Fibroblast of lung (primary cell): ENCODE data around the gene EXD2. TPM values are rescaled to one million over a fixed set of nuclear protein-coding genes. Genes with fewer than 3 reads are reported as not detected.

ENCODE experiments used
- DNase-seq, 2 donors: peaks; one replicate each; pipeline versions ENCODE4 v3.0.0 to v3.0.0-alpha.2; 2010; ENCODE audit warnings: low read depth in 2 of 2
- H2AFZ ChIP-seq: 2 replicates; pipeline ENCODE4 v1.5.1; 2012; ENCODE audit warnings: low read length, control low read depth, inconsistent platforms
- H3K27ac ChIP-seq: 2 replicates; pipeline ENCODE4 v1.5.1; 2011; ENCODE audit warnings: low read length, control low read depth; ENCODE audit not compliant: insufficient read depth
- H3K27me3 ChIP-seq: 2 replicates; pipeline ENCODE4 v1.5.1; 2011; ENCODE audit warnings: mild to moderate bottlenecking, low read length; ENCODE audit not compliant: control insufficient read depth, insufficient read depth
- H3K36me3 ChIP-seq: 2 replicates; pipeline ENCODE4 v1.5.1; 2011; ENCODE audit warnings: low read length; ENCODE audit not compliant: control insufficient read depth, insufficient read depth
- H3K4me1 ChIP-seq: 2 replicates; pipeline ENCODE4 v1.5.1; 2011; ENCODE audit warnings: low read length; ENCODE audit not compliant: control insufficient read depth, insufficient read depth; ENCODE audit errors: extremely low read depth
- H3K4me2 ChIP-seq: 2 replicates; pipeline ENCODE4 v1.5.1; 2011; ENCODE audit warnings: low read length, control low read depth; ENCODE audit not compliant: insufficient read depth; ENCODE audit errors: extremely low read depth
- H3K4me3 ChIP-seq, 4 experiments: fragments of 200-600 bp in 1 of 4; sonication (generic) in 1 of 4; replicated peaks in 1 of 4; 2 replicates each; pipeline ENCODE4 v1.5.1; 2011 to 2016; ENCODE audit warnings: low read length in 4 of 4, low read depth in 3 of 4, mild to moderate bottlenecking in 3 of 4, control low read depth in 2 of 4, inconsistent platforms in 1 of 4, mixed read lengths in 1 of 4; ENCODE audit not compliant: insufficient read depth in 1 of 4; ENCODE audit errors: control extremely low read depth in 1 of 4
- H3K79me2 ChIP-seq: 2 replicates; pipeline ENCODE4 v1.5.1; 2012; ENCODE audit warnings: mild to moderate bottlenecking, low read length, inconsistent platforms; ENCODE audit not compliant: control insufficient read depth, insufficient read depth
- H3K9ac ChIP-seq: 2 replicates; pipeline ENCODE4 v1.5.1; 2011; ENCODE audit warnings: mild to moderate bottlenecking, low read length, control low read depth; ENCODE audit not compliant: insufficient read depth
- H3K9me3 ChIP-seq: 2 replicates; pipeline ENCODE4 v1.5.1; 2012; ENCODE audit warnings: low read depth, low read length; ENCODE audit not compliant: control insufficient read depth, insufficient read depth
- H4K20me1 ChIP-seq: 2 replicates; pipeline ENCODE4 v1.5.1; 2011; ENCODE audit warnings: low read length; ENCODE audit not compliant: control insufficient read depth, insufficient read depth; ENCODE audit errors: extremely low read depth
- CTCF ChIP-seq, 2 donors: IDR thresholded peaks in 1 of 2; conservative IDR thresholded peaks in 1 of 2; 1 replicate in 1 of 2; 2 replicates in 1 of 2; pipeline ENCODE4 v1.5.1; 2011 to 2012; ENCODE audit warnings: low read length in 2 of 2, control low read depth in 1 of 2, inconsistent platforms in 1 of 2, low read depth in 1 of 2, mild to moderate bottlenecking in 1 of 2
- EZH2 ChIP-seq: IDR thresholded peaks from 2 replicates; pipeline ENCODE4 v1.5.1; 2012; ENCODE audit warnings: low read length, control low read depth, mild to moderate bottlenecking; ENCODE audit errors: missing control alignments
- polyA plus RNA-seq, 2 donors: library from polyadenylated mRNA; depleted of rRNA in 1 of 2; stranded (reverse) in 1 of 2; unstranded in 1 of 2; fragments of >200 nt; gene quantifications; 2 replicates each; pipeline ENCODE4 v1.2.1, GENCODE V29; 2011 to 2012; ENCODE audit warnings: missing spikeins in 1 of 2
- total RNA-seq: library from RNA; depleted of rRNA; stranded (reverse); fragments of >200 nt; gene quantifications from 2 replicates; pipeline ENCODE4 v1.2.1, GENCODE V29; 2014

The EXD2 gene
- total and polyA plus RNA-seq, 2 donors (not counting 1 experiment from before 2014, with no cell fraction given) = 25.5 to 27.7 TPM

- no peak overlapping the region for H2AFZ ChIP-seq
- H3K4me3 ChIP-seq = no peak overlapping the region
- no peak overlapping the region for H3K4me2 ChIP-seq
- no peaks in the 10 kb centered on the region for H3K27me3 ChIP-seq
- no peak for DNase-seq
- H3K36me3 ChIP-seq = no peaks in the 10 kb centered on the region
- no peak overlapping the region for H3K9ac ChIP-seq
- H3K4me1 ChIP-seq = no peaks in the 10 kb centered on the region
- H4K20me1 ChIP-seq = no peaks in the 10 kb centered on the region
- TF ChIP-seq EZH2 = no peak
- no peak for TF ChIP-seq CTCF (conservative IDR thresholded peaks at IDR 0.05 in 1 of 2, IDR thresholded peaks at IDR 0.05 in 1 of 2; ENCODE audit: low read depth in 1 of 2, low read length in 2 of 2)
- no peaks in the 10 kb centered on the region for H3K79me2 ChIP-seq
- no peak overlapping the region for H3K27ac ChIP-seq
- no peaks in the 10 kb centered on the region for H3K9me3 ChIP-seq
Measured at GRCh38 chr14:69280746-69281291, 89.5 kb downstream of the EXD2 start.

- no peak for DNase-seq
- Histone ChIP-seq H3K27ac (no peak overlapping the region), H3K4me3 (no peak overlapping the region), H2AFZ (no peak overlapping the region), H3K9me3 (no peaks in the 10 kb centered on the region), H3K27me3 (no peaks in the 10 kb centered on the region), H4K20me1 (no peaks in the 10 kb centered on the region), H3K4me2 (no peak overlapping the region), H3K9ac (no peak overlapping the region), H3K4me1 (no peaks in the 10 kb centered on the region), H3K79me2 (no peaks in the 10 kb centered on the region), H3K36me3 (no peaks in the 10 kb centered on the region)
- TF ChIP-seq CTCF (conservative IDR thresholded peaks at IDR 0.05 in 1 of 2, IDR thresholded peaks at IDR 0.05 in 1 of 2; ENCODE audit: low read depth in 1 of 2, low read length in 2 of 2) (no peak), EZH2 (no peak)
Measured at GRCh38 chr14:69281450-69282169, 90.3 kb downstream of the EXD2 start.

- H3K9me3 ChIP-seq = no peaks in the 10 kb centered on the region
- no peak overlapping the region for H3K9ac ChIP-seq
- no peaks in the 10 kb centered on the region for H3K27me3 ChIP-seq
- H3K4me1 ChIP-seq = no peaks in the 10 kb centered on the region
- H2AFZ ChIP-seq = no peak overlapping the region
- no peak overlapping the region for H3K4me3 ChIP-seq
- H3K4me2 ChIP-seq = no peak overlapping the region
- H3K27ac ChIP-seq = no peak overlapping the region
- no peak for TF ChIP-seq EZH2
- no peak for TF ChIP-seq CTCF (conservative IDR thresholded peaks at IDR 0.05 in 1 of 2, IDR thresholded peaks at IDR 0.05 in 1 of 2; ENCODE audit: low read depth in 1 of 2, low read length in 2 of 2)
- H4K20me1 ChIP-seq = no peaks in the 10 kb centered on the region
- H3K79me2 ChIP-seq = no peaks in the 10 kb centered on the region
- H3K36me3 ChIP-seq = no peaks in the 10 kb centered on the region
- DNase-seq = no peak
Measured at GRCh38 chr14:69282448-69282847, 91.2 kb downstream of the EXD2 start.
